ENCODE results near the gene FOXO3B. TPM values are rescaled to one million over a fixed set of nuclear protein-coding genes. Genes with fewer than 3 reads are reported as not detected.

The FOXO3B gene
- total RNA-seq, 1 experiment from 2014 or later: 28.4 TPM

Other genes starting within 250 kb of the FOXO3B start
- not detected in 2 replicates for gene LGALS9C, start 205.5 kb downstream of the FOXO3B start, total RNA-seq (2014; rRNA removed; shearing (Covaris generic))
- gene TBC1D28, start 37.9 kb downstream of the FOXO3B start, total RNA-seq (2014; rRNA removed; shearing (Covaris generic)): 0.16 and 0.38 TPM in 2 replicates
- 0.15 and 0.20 TPM in 2 replicates for gene FBXW10, start 61.7 kb upstream of the FOXO3B start, total RNA-seq (2014; rRNA removed; shearing (Covaris generic))
- 82.2 and 97.5 TPM in 2 replicates for gene TVP23B, start 98.9 kb upstream of the FOXO3B start, total RNA-seq (2014; rRNA removed; shearing (Covaris generic))
- gene PRPSAP2, start 175.8 kb upstream of the FOXO3B start, total RNA-seq (2014; rRNA removed; shearing (Covaris generic)): 184 and 187 TPM in 2 replicates

All from SJCRH30 (cell line).